LNCaP clone FGC (cell line): ENCODE measurements around the gene PTPRM.

Experiments used
- DNase-seq: peaks from one replicate; pipeline ENCODE4 v3.0.0-alpha.2; 2011; ENCODE audit warnings: low read depth
- H3K4me3 ChIP-seq: 2 replicates; pipeline ENCODE4 v1.5.1; 2011; ENCODE audit warnings: mild to moderate bottlenecking, low read depth, low read length, control low read depth
- TF ChIP-seq, protein P1 (sequence below): IDR thresholded peaks from 2 replicates; pipeline ENCODE4 v1.5.1; 2012; ENCODE audit warnings: mild to moderate bottlenecking; ENCODE audit not compliant: control insufficient read depth, insufficient read depth; ENCODE audit errors: extremely low read depth

The PTPRM gene

DNA sequence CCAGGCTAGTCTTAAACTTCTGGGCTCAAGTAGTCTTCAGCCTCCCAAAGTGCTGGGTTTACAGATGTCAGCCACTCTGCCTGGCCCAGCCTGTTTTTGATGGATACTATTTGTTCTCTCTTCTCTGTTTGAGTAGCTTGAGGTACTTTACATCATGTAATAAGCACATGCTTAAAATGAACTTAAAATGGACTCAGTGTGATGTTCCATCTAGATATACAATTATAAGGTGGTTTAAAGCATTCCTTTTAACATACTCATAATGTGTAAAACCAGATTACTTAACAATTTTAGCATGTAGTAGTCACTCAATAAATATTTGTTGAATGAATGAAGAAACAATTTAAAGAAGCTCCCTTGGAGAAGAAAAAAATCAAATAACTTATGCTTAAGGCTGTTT lies 9.6 kb downstream of the PTPRM start:
- TF ChIP-seq, protein P1, sequence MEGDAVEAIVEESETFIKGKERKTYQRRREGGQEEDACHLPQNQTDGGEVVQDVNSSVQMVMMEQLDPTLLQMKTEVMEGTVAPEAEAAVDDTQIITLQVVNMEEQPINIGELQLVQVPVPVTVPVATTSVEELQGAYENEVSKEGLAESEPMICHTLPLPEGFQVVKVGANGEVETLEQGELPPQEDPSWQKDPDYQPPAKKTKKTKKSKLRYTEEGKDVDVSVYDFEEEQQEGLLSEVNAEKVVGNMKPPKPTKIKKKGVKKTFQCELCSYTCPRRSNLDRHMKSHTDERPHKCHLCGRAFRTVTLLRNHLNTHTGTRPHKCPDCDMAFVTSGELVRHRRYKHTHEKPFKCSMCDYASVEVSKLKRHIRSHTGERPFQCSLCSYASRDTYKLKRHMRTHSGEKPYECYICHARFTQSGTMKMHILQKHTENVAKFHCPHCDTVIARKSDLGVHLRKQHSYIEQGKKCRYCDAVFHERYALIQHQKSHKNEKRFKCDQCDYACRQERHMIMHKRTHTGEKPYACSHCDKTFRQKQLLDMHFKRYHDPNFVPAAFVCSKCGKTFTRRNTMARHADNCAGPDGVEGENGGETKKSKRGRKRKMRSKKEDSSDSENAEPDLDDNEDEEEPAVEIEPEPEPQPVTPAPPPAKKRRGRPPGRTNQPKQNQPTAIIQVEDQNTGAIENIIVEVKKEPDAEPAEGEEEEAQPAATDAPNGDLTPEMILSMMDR = no peak
- no peak for DNase-seq
- H3K4me3 ChIP-seq = no peak overlapping the region

DNA sequence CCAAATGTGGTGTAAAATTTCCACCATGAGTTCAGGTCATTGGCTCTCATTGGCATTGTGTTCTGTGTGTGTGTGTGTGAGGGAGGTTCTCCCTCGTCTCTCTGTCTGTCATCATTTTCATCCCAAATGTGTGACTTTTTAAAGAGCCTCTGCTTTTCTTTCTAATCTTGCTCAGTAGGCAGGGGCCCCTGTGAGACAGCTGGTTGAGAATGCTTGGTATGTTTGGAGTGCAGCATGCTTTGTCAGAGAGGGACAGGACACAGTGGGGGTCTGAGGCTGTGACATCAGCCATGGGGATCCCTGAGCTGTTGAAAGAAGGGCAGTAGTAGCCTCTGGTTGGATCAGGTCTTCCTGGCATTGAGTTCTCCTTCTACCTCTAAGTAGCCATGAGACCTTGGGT lies 10.6 kb downstream of the PTPRM start:
- no peak overlapping the region for H3K4me3 ChIP-seq
- TF ChIP-seq, protein P1 = no peak
- no peak for DNase-seq

DNA sequence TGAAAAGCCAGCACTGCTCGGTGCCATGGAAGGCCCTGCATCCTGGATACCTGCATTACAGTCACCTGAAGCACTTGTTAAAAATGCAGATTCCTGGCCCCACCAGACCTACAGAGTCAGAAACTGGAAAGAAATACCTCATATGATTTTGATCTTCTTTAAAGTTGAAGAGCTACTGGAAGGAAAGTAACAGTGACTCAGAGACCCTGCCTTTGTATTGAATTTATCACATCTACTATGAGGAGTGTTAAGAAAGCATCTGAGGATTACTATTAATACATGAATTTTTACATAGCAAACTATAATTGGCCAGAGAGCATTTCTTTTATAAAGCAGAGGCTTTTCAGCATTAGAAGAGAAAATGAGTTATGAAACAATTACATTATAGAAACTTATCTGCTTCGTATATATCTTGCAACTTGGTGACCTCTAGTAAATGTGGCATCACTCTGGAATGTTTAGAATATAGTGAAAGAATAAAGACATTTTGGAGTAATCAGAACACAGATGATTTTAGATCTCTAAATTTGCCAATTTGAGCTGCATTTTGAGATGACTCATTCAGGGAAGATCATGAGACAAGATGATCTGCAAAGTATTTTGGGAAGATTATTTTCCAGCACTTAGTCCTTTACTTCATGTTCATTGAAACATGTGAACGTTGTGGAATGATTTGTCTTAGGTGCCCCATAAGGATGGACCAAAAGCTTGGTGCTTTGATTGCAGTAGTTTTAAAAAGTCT lies 12.2 kb downstream of the PTPRM start:
- DNase-seq = no peak
- no peak overlapping the region for H3K4me3 ChIP-seq
- TF ChIP-seq, protein P1 = no peak

DNA sequence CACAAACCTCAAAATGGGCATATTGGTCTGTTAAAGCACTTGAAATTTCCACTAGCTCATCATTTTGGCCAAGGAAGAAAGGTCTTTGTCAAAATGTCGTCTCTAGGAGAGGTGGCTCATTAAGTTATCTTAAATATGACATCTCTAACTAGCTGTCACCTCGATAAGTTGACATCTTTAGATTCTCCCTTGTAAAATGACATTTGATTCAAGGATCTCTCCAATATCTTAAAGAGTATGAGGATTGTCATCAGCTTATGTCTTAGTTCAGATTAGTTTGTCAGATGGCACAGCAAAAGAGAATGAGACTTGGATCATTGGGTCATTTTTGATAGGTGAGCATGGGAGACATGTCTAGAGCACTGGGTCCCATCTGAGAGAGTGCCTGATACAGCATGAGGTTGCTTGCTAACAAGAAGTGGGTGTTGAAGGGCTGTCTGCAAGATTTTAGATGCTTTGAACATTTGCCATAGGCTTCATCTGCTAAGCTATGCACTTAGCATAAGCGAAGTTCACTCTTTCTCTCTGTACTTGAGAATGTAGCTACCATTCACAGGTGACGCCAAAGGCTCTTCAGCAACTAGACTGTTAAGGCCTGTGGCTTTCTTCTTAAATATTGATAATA lies 12.9 kb downstream of the PTPRM start:
- TF ChIP-seq, protein P1 = no peak
- H3K4me3 ChIP-seq = no peak overlapping the region
- DNase-seq = no peak

DNA sequence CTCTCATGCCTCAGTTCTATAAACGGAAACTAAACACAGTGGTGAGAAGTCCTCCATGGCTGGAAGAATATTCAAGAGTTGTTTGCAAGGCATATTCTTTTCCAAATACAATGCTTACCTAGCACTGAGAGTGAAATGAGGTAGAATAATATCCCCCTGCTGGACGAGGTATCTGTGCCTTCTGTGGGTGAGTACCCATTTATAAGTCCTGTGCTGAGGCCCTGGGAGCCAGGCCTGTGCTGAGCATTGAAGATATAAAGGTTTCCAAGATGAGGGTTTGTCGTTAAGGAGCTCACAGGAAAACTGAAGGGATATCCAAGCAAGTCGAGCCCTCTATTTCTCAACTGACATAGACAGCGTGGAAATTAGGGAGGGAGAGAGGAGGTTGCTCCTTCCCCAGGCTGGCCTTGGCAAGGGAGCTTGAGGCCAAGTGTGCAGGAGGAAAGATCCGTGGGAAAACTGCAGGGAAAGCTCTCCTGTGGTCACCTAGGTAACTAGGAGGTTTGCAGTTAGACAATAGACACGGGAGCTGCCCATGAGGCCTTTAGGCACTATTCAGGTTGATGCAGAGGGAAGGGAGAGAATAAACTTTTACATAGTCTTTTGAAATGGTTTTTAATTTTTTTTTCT lies 17.6 kb downstream of the PTPRM start:
- no peak overlapping the region for H3K4me3 ChIP-seq
- DNase-seq = no peak
- TF ChIP-seq, protein P1 = no peak

DNA sequence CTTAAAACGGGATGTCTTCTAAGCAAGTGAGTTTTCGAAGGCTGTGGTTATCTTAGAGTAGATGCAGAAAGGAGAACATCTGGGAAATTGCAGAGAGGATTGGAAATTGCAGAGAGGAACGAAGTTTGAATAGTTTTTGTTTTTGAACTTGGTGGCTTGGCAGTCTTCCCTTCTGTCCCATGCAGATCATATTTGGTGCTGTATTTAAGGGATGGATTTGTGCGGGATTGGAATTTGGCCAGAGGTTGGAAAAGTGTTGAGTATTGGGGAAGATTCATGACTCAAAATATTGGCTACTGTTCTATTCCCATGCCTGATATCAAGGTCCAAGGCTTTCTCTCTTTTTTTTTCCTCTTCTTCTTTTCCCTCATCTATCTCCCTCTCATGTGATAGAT lies 18.2 kb downstream of the PTPRM start:
- TF ChIP-seq, protein P1 = no peak
- H3K4me3 ChIP-seq = no peak overlapping the region
- DNase-seq = no peak
